Gastroesophageal sphincter (tissue), 4 donors: Measurements from ENCODE around the gene AKAP9. TPM values are rescaled to one million over a fixed set of nuclear protein-coding genes. Genes with fewer than 3 reads are reported as not detected.
A peak's percentile ranks its signal among the peaks of the same experiment; 100 is the strongest.

Experiments used
- ATAC-seq: fragments of 150-250 bp; one replicate; pipeline ENCODE4 v1.9.1; 2016; ENCODE audit warnings: mild to moderate bottlenecking, moderate library complexity
- H3K27ac ChIP-seq, 4 donors: fragments of 200-600 bp; sonication (generic) in 3 of 4; 1 replicate in 3 of 4; 2 replicates in 1 of 4; pipeline ENCODE4 v1.5.1; 2016 to 2019
- H3K27me3 ChIP-seq: fragments of 200-600 bp; sonication (generic); one replicate; pipeline ENCODE4 v1.5.1; 2019
- H3K36me3 ChIP-seq, 2 donors: fragments of 200-600 bp; sonication (generic); one replicate each; pipeline ENCODE4 v1.5.1; 2019; ENCODE audit warnings: control low read depth in 1 of 2
- H3K4me1 ChIP-seq, 3 donors: fragments of 200-600 bp; sonication (generic); 1 replicate in 2 of 3; 2 replicates in 1 of 3; pipeline ENCODE4 v1.5.1; 2016 to 2019; ENCODE audit warnings: control low read depth in 2 of 3
- H3K4me3 ChIP-seq, 2 donors: fragments of 200-600 bp; sonication (generic); one replicate each; pipeline ENCODE4 v1.5.1; 2019; ENCODE audit warnings: mild to moderate bottlenecking in 1 of 2, moderate library complexity in 1 of 2
- H3K9me3 ChIP-seq, 3 donors: fragments of 200-600 bp; sonication (generic); one replicate each; pipeline ENCODE4 v1.5.1; 2017 to 2019; ENCODE audit warnings: control low read depth in 2 of 3
- EP300 ChIP-seq: sonication (generic); formaldehyde crosslinking; IDR thresholded peaks from one replicate; pipeline ENCODE4 v1.6.1; 2017; ENCODE audit warnings: antibody characterized with exemption, mild to moderate bottlenecking
- POLR2A ChIP-seq, 2 donors: fragments of 450-650 bp; IDR thresholded peaks; one replicate each; pipeline ENCODE4 v1.6.1; 2017; ENCODE audit warnings: antibody characterized with exemption in 2 of 2, mild to moderate bottlenecking in 2 of 2, moderate library complexity in 1 of 2
- POLR2AphosphoS5 ChIP-seq: sonication (generic); formaldehyde crosslinking; IDR thresholded peaks from one replicate; pipeline ENCODE4 v1.6.1; 2017; ENCODE audit warnings: antibody characterized with exemption
- WGBS, 2 donors: methylation state at CpG; one replicate each; pipeline ENCODE4 v1.1.5; 2018; ENCODE audit warnings: low coverage in 1 of 2; 5-methylcytosine and 5-hydroxymethylcytosine counted together
- total RNA-seq, 4 donors: library from RNA; depleted of rRNA; stranded (reverse); fragments of >200 nt; gene quantifications; one replicate each; pipeline ENCODE4 v1.1.0, GENCODE V29; 2016
- TF ChIP-seq, protein P1 (sequence below), 4 experiments: fragments of 200-600 bp in 2 of 4; fragments of 450-650 bp in 2 of 4; sonication (generic) in 1 of 4; IDR thresholded peaks; one replicate each; pipeline ENCODE4 v1.5.1; 2017 to 2019; ENCODE audit warnings: antibody characterized with exemption in 4 of 4, mild to moderate bottlenecking in 2 of 4, moderate library complexity in 2 of 4

The AKAP9 gene
- total RNA-seq, 4 donors from 2014 or later = 38.5 to 99.0 (median 50.8) TPM

DNA sequence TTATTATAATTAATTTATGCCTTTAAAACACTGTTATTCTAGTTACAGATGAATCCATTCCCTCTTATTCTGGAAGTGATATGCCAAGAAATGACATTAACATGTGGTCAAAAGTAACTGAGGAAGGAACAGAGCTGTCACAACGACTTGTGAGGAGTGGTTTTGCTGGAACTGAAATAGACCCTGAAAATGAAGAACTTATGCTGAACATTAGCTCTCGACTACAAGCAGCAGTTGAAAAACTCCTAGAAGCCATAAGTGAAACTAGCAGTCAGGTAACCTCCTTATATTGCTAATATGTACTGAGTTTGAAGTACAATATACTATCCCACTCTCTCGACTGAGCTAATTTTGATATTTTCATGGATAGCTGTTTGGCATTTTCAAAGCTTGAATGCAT lies 112.0 kb downstream of the AKAP9 start:
- Histone ChIP-seq H3K9me3 (no peaks in the 10 kb centered on the region), H3K4me1 (peaks cover 0 to 15% (median 6%) of the 10 kb centered on the region in 3 donors), H3K27ac (no peak overlapping the region), H3K36me3 (peaks cover 0 to 48% of the 10 kb centered on the region in 2 donors), H3K27me3 (no peaks in the 10 kb centered on the region), H3K4me3 (no peak overlapping the region)
- WGBS, 2 donors = 61 to 89% methylated on average over 3 of the region's 3 CpGs
- ATAC-seq = no peak
- TF ChIP-seq EP300 = no peak
- no peak for TF ChIP-seq POLR2AphosphoS5
- no peak for TF ChIP-seq POLR2A (IDR thresholded peaks at IDR 0.05)
- TF ChIP-seq, protein P1, sequence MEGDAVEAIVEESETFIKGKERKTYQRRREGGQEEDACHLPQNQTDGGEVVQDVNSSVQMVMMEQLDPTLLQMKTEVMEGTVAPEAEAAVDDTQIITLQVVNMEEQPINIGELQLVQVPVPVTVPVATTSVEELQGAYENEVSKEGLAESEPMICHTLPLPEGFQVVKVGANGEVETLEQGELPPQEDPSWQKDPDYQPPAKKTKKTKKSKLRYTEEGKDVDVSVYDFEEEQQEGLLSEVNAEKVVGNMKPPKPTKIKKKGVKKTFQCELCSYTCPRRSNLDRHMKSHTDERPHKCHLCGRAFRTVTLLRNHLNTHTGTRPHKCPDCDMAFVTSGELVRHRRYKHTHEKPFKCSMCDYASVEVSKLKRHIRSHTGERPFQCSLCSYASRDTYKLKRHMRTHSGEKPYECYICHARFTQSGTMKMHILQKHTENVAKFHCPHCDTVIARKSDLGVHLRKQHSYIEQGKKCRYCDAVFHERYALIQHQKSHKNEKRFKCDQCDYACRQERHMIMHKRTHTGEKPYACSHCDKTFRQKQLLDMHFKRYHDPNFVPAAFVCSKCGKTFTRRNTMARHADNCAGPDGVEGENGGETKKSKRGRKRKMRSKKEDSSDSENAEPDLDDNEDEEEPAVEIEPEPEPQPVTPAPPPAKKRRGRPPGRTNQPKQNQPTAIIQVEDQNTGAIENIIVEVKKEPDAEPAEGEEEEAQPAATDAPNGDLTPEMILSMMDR (IDR thresholded peaks at IDR 0.05) = no peak

DNA sequence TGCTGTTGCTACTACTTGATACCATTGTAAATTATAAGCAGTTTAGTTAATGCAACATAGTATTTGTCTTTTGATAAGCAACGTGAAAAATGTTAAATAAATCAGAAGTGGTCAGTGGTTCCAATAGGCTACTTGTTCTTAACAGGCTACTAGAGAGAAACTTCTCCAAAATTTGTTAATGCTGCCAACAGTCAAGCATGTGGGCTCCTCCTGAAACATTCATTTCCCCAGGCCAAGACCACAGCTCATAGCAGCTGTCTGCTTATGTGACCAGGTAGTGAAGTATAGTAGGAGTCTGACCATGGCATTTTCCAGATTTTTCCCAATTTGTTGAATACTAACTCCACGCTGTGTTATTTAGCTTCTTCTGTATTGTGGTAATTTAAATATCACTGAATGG lies 112.7 kb downstream of the AKAP9 start:
- H3K4me1 ChIP-seq = peaks cover 0 to 21% (median 10%) of the 10 kb centered on the region in 3 donors
- 37 to 60% methylated on average over 1 to 2 of the region's 2 CpGs for WGBS, 2 donors
- H3K27ac ChIP-seq = peak overlapping the region in 1 of 4 donors; percentile 13
- TF ChIP-seq POLR2AphosphoS5 (no peak), POLR2A (IDR thresholded peaks at IDR 0.05) (no peak), EP300 (no peak)
- TF ChIP-seq, protein P1 (IDR thresholded peaks at IDR 0.05) = no peak
- H3K27me3 ChIP-seq = no peaks in the 10 kb centered on the region
- H3K4me3 ChIP-seq = no peak overlapping the region
- ATAC-seq = no peak
- H3K36me3 ChIP-seq = peaks cover 0 to 47% of the 10 kb centered on the region in 2 donors
- no peaks in the 10 kb centered on the region for H3K9me3 ChIP-seq

DNA sequence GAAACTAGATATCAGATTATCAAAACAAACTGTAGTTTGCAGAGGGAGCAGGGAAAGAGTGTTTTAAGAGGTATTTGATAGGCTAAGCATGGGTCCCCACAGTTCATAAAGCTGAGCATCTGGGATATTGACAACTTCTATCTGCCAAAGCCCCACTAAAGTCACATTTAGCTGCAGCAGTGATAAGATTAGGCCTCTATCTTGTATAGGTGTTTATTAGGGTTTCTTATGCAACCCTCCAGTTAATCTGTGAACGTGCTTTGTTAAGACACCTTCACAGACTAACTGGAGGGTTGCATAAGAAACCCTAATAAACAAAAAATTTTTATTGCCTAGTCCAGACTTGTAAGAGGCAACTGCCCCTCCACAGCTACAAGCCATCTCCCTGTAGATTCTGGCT lies 115.6 kb downstream of the AKAP9 start:
- peak overlapping the region in 1 of 4 donors; percentile 68 for H3K27ac ChIP-seq
- 100% methylated on average over 1 of the region's 1 CpG; no CpG with 5 or more reads in 1 of the 2 donors for WGBS, 2 donors
- no peaks in the 10 kb centered on the region for H3K9me3 ChIP-seq
- H3K4me1 ChIP-seq = peaks cover 0 to 44% (median 12%) of the 10 kb centered on the region in 3 donors
- no peaks in the 10 kb centered on the region for H3K27me3 ChIP-seq
- no peak for ATAC-seq
- no peak for TF ChIP-seq POLR2AphosphoS5
- TF ChIP-seq EP300 = no peak
- TF ChIP-seq, protein P1 (IDR thresholded peaks at IDR 0.05) = no peak
- TF ChIP-seq POLR2A (IDR thresholded peaks at IDR 0.05) = no peak
- H3K4me3 ChIP-seq = no peak overlapping the region
- peaks cover 0 to 24% of the 10 kb centered on the region in 2 donors for H3K36me3 ChIP-seq

DNA sequence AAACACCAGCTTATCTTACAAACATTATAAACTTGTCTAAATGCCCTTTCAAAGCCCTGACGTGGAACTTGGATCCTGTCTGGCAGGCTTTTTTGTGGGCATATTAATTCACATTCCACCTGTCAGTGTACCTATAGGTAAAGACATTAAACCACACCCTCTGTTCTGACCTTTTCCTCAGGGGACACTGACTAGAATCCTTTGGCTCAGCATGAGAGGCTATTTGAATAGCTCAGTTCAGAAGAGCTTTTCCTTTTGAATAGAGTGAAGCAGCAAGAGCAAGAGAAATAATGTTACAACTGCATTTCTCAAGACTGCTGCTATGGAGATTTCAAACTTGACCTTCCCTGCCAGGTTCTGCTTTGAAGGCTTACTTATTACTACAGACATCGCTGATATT lies 116.7 kb downstream of the AKAP9 start:
- ATAC-seq = no peak
- TF ChIP-seq EP300 (no peak), POLR2A (IDR thresholded peaks at IDR 0.05) (no peak), POLR2AphosphoS5 (no peak)
- TF ChIP-seq, protein P1 (IDR thresholded peaks at IDR 0.05) = no peak
- Histone ChIP-seq H3K27ac (peak overlapping the region; percentile 40 to 68 (median 56)), H3K4me1 (peaks cover 0 to 55% (median 12%) of the 10 kb centered on the region in 3 donors), H3K27me3 (no peaks in the 10 kb centered on the region), H3K36me3 (peaks cover 0 to 25% of the 10 kb centered on the region in 2 donors), H3K4me3 (peak overlapping the region in 1 of 2 donors; percentile 10), H3K9me3 (no peaks in the 10 kb centered on the region)
- 19 to 39% methylated on average over 2 of the region's 2 CpGs for WGBS, 2 donors

DNA sequence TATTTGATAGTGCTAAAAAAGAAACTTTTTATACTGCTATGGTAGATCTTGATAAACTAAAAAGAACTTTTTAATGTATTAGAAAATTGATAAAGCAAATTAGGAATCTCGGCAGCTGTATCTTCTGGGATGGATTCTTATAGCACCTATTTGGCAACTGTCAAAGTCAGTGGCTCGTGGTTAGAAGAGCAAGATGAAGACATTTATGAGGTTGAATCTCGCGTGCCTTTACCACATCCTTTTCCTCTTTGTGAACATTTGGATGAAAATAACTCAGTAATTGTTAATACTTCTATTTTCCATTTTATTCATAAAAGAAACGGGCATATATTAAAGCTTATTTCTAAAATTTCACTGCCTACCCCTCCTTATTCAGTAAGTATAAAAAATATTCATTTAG lies 117.4 kb downstream of the AKAP9 start:
- no peak for ATAC-seq
- Histone ChIP-seq H3K27me3 (no peaks in the 10 kb centered on the region), H3K9me3 (no peaks in the 10 kb centered on the region), H3K36me3 (peaks cover 0 to 22% of the 10 kb centered on the region in 2 donors), H3K27ac (peak overlapping the region in 2 of 4 donors; percentile 50 to 68), H3K4me3 (no peak overlapping the region), H3K4me1 (peaks cover 0 to 59% (median 12%) of the 10 kb centered on the region in 3 donors)
- TF ChIP-seq, protein P1 (IDR thresholded peaks at IDR 0.05) = no peak
- TF ChIP-seq POLR2A (IDR thresholded peaks at IDR 0.05) (no peak), POLR2AphosphoS5 (no peak), EP300 (no peak)
- 42 to 54% methylated on average over 5 of the region's 5 CpGs for WGBS, 2 donors
